Prostate gland (tissue), 2 donors: ENCODE results near the gene FRMD6. TPM values are rescaled to one million over a fixed set of nuclear protein-coding genes. Genes with fewer than 3 reads are reported as not detected.

Experiments
- DNase-seq: peaks from one replicate; pipeline ENCODE4 v3.0.0-alpha.2; 2019; ENCODE audit warnings: low spot score
- H3K27ac ChIP-seq, 2 donors: fragments of 200-600 bp; sonication (generic); 2 replicates each; pipeline ENCODE4 v1.5.1; 2017 to 2019
- H3K27me3 ChIP-seq: fragments of 200-600 bp; sonication (generic); replicated peaks from 2 replicates; pipeline ENCODE4 v1.5.1; 2019; ENCODE audit not compliant: insufficient read depth
- H3K36me3 ChIP-seq, 2 donors: fragments of 200-600 bp; sonication (generic); 1 replicate in 1 of 2; 2 replicates in 1 of 2; pipeline versions ENCODE4 v1.5.1 to v1.8.1; 2017 to 2019
- H3K4me1 ChIP-seq: fragments of 200-600 bp; sonication (generic); replicated peaks from 2 replicates; pipeline ENCODE4 v1.5.1; 2019
- H3K4me3 ChIP-seq, 2 donors: fragments of 200-600 bp; sonication (generic); 2 replicates each; pipeline ENCODE4 v1.5.1; 2017 to 2019
- H3K9me3 ChIP-seq: fragments of 200-600 bp; sonication (generic); 2 replicates; pipeline ENCODE4 v1.5.1; 2017
- CTCF ChIP-seq, 4 experiments: fragments of 200-600 bp in 2 of 4; fragments of 450-650 bp in 2 of 4; sonication (generic) in 2 of 4; IDR thresholded peaks; 1 replicate in 3 of 4; 2 replicates in 1 of 4; pipeline ENCODE4 v1.5.1; 2016 to 2019; ENCODE audit warnings: antibody characterized with exemption in 4 of 4, mild to moderate bottlenecking in 2 of 4, moderate library complexity in 2 of 4
- POLR2A ChIP-seq: fragments of 450-650 bp; IDR thresholded peaks from one replicate; pipeline ENCODE4 v1.6.1; 2016; ENCODE audit warnings: antibody characterized with exemption, mild to moderate bottlenecking
- POLR2AphosphoS5 ChIP-seq: sonication (generic); formaldehyde crosslinking; IDR thresholded peaks from one replicate; pipeline ENCODE4 v1.6.1; 2017; ENCODE audit warnings: antibody characterized with exemption
- WGBS: methylation state at CpG from one replicate; pipeline ENCODE4 v1.1.5; 2018; 5-methylcytosine and 5-hydroxymethylcytosine counted together
- intact Hi-C: fragments of 100-400 bp; cut with DNase I; formaldehyde crosslinking; loops from one replicate; pipeline ENCODE4 v1.14.2; 2022
- total RNA-seq, 2 donors: library from RNA; depleted of rRNA; stranded (reverse); fragments of >200 nt; gene quantifications; one replicate each; pipeline ENCODE4 v1.1.0, GENCODE V29; 2016

The FRMD6 gene
- total RNA-seq, 2 donors from 2014 or later: 59.1 to 84.0 TPM

- Histone ChIP-seq H3K27me3 (no peaks in the 10 kb centered on the region), H3K4me1 (no peaks in the 10 kb centered on the region), H3K27ac (no peak overlapping the region), H3K36me3 (peaks cover 0 to 6% of the 10 kb centered on the region in 2 donors), H3K9me3 (no peaks in the 10 kb centered on the region), H3K4me3 (no peak overlapping the region)
- TF ChIP-seq POLR2A (no peak), CTCF (IDR thresholded peaks at IDR 0.05) (no peak), POLR2AphosphoS5 (no peak)
- no peak for DNase-seq
- WGBS: 77% methylated on average over 3 of the region's 3 CpGs
- intact Hi-C loops: no loop called here
These were observed 72.3 kb downstream of the FRMD6 start for GRCh38 chr14:51723990-51724389.

- Histone ChIP-seq H3K36me3 (peaks cover 0 to 6% of the 10 kb centered on the region in 2 donors), H3K4me3 (no peak overlapping the region), H3K27ac (no peak overlapping the region), H3K9me3 (no peaks in the 10 kb centered on the region), H3K4me1 (no peaks in the 10 kb centered on the region), H3K27me3 (no peaks in the 10 kb centered on the region)
- 91% methylated on average over 3 of the region's 3 CpGs for WGBS
- DNase-seq: no peak
- intact Hi-C loops: no loop called here
- TF ChIP-seq CTCF (IDR thresholded peaks at IDR 0.05) (no peak), POLR2A (no peak), POLR2AphosphoS5 (no peak)
These were observed 72.9 kb downstream of the FRMD6 start for GRCh38 chr14:51724650-51725049.

GRCh38 chr14:51725061-51725460, 73.4 kb downstream of the FRMD6 start:
- DNase-seq: no peak
- no peak for TF ChIP-seq POLR2A
- TF ChIP-seq CTCF (IDR thresholded peaks at IDR 0.05): no peak
- TF ChIP-seq POLR2AphosphoS5: no peak
- no peaks in the 10 kb centered on the region for H3K9me3 ChIP-seq
- peaks cover 0 to 6% of the 10 kb centered on the region in 2 donors for H3K36me3 ChIP-seq
- intact Hi-C loops: no loop called here
- no peaks in the 10 kb centered on the region for H3K27me3 ChIP-seq
- no peak overlapping the region for H3K27ac ChIP-seq
- WGBS: 56% methylated on average over 3 of the region's 3 CpGs
- no peaks in the 10 kb centered on the region for H3K4me1 ChIP-seq
- H3K4me3 ChIP-seq: no peak overlapping the region

- H3K9me3 ChIP-seq: no peaks in the 10 kb centered on the region
- no peaks in the 10 kb centered on the region for H3K4me1 ChIP-seq
- 77% methylated on average over 2 of the region's 2 CpGs for WGBS
- no peak for DNase-seq
- H3K27me3 ChIP-seq: no peaks in the 10 kb centered on the region
- H3K36me3 ChIP-seq: peaks cover 0 to 6% of the 10 kb centered on the region in 2 donors
- no peak overlapping the region for H3K27ac ChIP-seq
- intact Hi-C loops: no loop called here
- TF ChIP-seq CTCF (IDR thresholded peaks at IDR 0.05) (no peak), POLR2A (no peak), POLR2AphosphoS5 (no peak)
- H3K4me3 ChIP-seq: no peak overlapping the region
These were observed 74.6 kb downstream of the FRMD6 start for GRCh38 chr14:51726166-51726899.

GRCh38 chr14:51727526-51727925, 75.8 kb downstream of the FRMD6 start:
- no peak for DNase-seq
- no peak for TF ChIP-seq CTCF (IDR thresholded peaks at IDR 0.05)
- no peak for TF ChIP-seq POLR2A
- no peak for TF ChIP-seq POLR2AphosphoS5
- 98% methylated on average over 5 of the region's 5 CpGs for WGBS
- no peaks in the 10 kb centered on the region for H3K9me3 ChIP-seq
- intact Hi-C loops: no loop called here
- H3K36me3 ChIP-seq: peaks cover 0 to 1% of the 10 kb centered on the region in 2 donors
- no peak overlapping the region for H3K4me3 ChIP-seq
- no peaks in the 10 kb centered on the region for H3K4me1 ChIP-seq
- H3K27me3 ChIP-seq: no peaks in the 10 kb centered on the region
- H3K27ac ChIP-seq: no peak overlapping the region
